Measurements from ENCODE around the gene OAS2.
"Not testable (repeated sequence)": the region's sequence is repeated elsewhere in the genome, so short reads cannot be mapped to it uniquely, and the experiment has no call there.

OAS2 gene

GRCh38 chr12:112947314-112947713, 31.0 kb upstream of the OAS2 start:
- peaks cover 6% of the 10 kb centered on the region; the same call in 1 of the 2 replicates for H3K9me3 ChIP-seq
- H3K36me3 ChIP-seq: peaks cover 47% of the 10 kb centered on the region
- no peak overlapping the region for H3K9ac ChIP-seq
- H3K4me1 ChIP-seq: no peaks in the 10 kb centered on the region
- no peak overlapping the region for H3K27ac ChIP-seq
- no peak for TF ChIP-seq Cebpa-rat (IDR thresholded peaks at IDR 0.05)
- no peak overlapping the region for H3K4me2 ChIP-seq
- H4K20me1 ChIP-seq: no peaks in the 10 kb centered on the region
- no peaks in the 10 kb centered on the region for H3K27me3 ChIP-seq
- no peak overlapping the region for H3K4me3 ChIP-seq

- H3K9ac ChIP-seq: no peak overlapping the region
- no peaks in the 10 kb centered on the region for H4K20me1 ChIP-seq
- no peaks in the 10 kb centered on the region for H3K27me3 ChIP-seq
- no peaks in the 10 kb centered on the region for H3K4me1 ChIP-seq
- TF ChIP-seq Cebpa-rat (IDR thresholded peaks at IDR 0.05): no peak
- no peak overlapping the region for H3K4me2 ChIP-seq
- H3K9me3 ChIP-seq: peaks cover 6% of the 10 kb centered on the region; the same call in 1 of the 2 replicates
- peaks cover 47% of the 10 kb centered on the region for H3K36me3 ChIP-seq
- no peak overlapping the region for H3K27ac ChIP-seq
- H3K4me3 ChIP-seq: no peak overlapping the region
Measured at GRCh38 chr12:112947761-112948160, 30.6 kb upstream of the OAS2 start.

GRCh38 chr12:112948806-112949205, 29.5 kb upstream of the OAS2 start:
- Histone ChIP-seq H3K4me1 (no peaks in the 10 kb centered on the region), H3K27me3 (no peaks in the 10 kb centered on the region), H3K9ac (no peak overlapping the region), H3K4me3 (no peak overlapping the region), H3K9me3 (peaks cover 6% of the 10 kb centered on the region; the same call in 1 of the 2 replicates), H3K4me2 (no peak overlapping the region), H3K36me3 (peaks cover 46% of the 10 kb centered on the region), H4K20me1 (no peaks in the 10 kb centered on the region), H3K27ac (no peak overlapping the region)
- TF ChIP-seq Cebpa-rat (IDR thresholded peaks at IDR 0.05): no peak

- no peaks in the 10 kb centered on the region for H4K20me1 ChIP-seq
- H3K27ac ChIP-seq: no peak overlapping the region
- H3K27me3 ChIP-seq: no peaks in the 10 kb centered on the region
- TF ChIP-seq Cebpa-rat (IDR thresholded peaks at IDR 0.05): no peak
- H3K36me3 ChIP-seq: peaks cover 30% of the 10 kb centered on the region
- H3K9me3 ChIP-seq: peaks cover 6% of the 10 kb centered on the region; the same call in 1 of the 2 replicates
- no peak overlapping the region for H3K9ac ChIP-seq
- no peak overlapping the region for H3K4me2 ChIP-seq
- no peaks in the 10 kb centered on the region for H3K4me1 ChIP-seq
- H3K4me3 ChIP-seq: no peak overlapping the region
Measured at GRCh38 chr12:112950701-112951100, 27.6 kb upstream of the OAS2 start.

- H3K27me3 ChIP-seq, H4K20me1 ChIP-seq, H3K4me3 ChIP-seq, H3K27ac ChIP-seq, H3K4me1 ChIP-seq, H3K9ac ChIP-seq, H3K4me2 ChIP-seq, H3K9me3 ChIP-seq: not testable (repeated sequence)
- H3K36me3 ChIP-seq: peaks cover 24% of the 10 kb centered on the region
Measured at GRCh38 chr12:112957125-112957524, 21.2 kb upstream of the OAS2 start.

GRCh38 chr12:112961074-112961473, 17.2 kb upstream of the OAS2 start:
- Histone ChIP-seq H3K4me3 (no peak overlapping the region), H3K27ac (no peak overlapping the region), H3K36me3 (peaks cover 63% of the 10 kb centered on the region), H3K4me2 (no peak overlapping the region), H3K4me1 (no peaks in the 10 kb centered on the region), H4K20me1 (no peaks in the 10 kb centered on the region), H3K9me3 (no peaks in the 10 kb centered on the region; the same call in 1 of the 2 replicates), H3K27me3 (no peaks in the 10 kb centered on the region), H3K9ac (no peak overlapping the region)
- no peak for TF ChIP-seq Cebpa-rat (IDR thresholded peaks at IDR 0.05)

GRCh38 chr12:112961536-112961935, 16.8 kb upstream of the OAS2 start:
- TF ChIP-seq Cebpa-rat (IDR thresholded peaks at IDR 0.05): no peak
- H3K36me3 ChIP-seq: peaks cover 66% of the 10 kb centered on the region

GRCh38 chr12:112962561-112962960, 15.8 kb upstream of the OAS2 start:
- Histone ChIP-seq H3K27me3 (no peaks in the 10 kb centered on the region), H3K36me3 (peaks cover 73% of the 10 kb centered on the region), H3K27ac (no peak overlapping the region), H3K4me3 (no peak overlapping the region), H3K9me3 (no peaks in the 10 kb centered on the region; the same call in 1 of the 2 replicates), H4K20me1 (no peaks in the 10 kb centered on the region), H3K4me1 (no peaks in the 10 kb centered on the region), H3K4me2 (no peak overlapping the region), H3K9ac (no peak overlapping the region)
- no peak for TF ChIP-seq Cebpa-rat (IDR thresholded peaks at IDR 0.05)

More at GRCh38 chr12:112961536-112961935, 16.8 kb upstream of the OAS2 start:
- Histone ChIP-seq H3K4me1 (no peaks in the 10 kb centered on the region), H3K4me3 (no peak overlapping the region), H3K4me2 (no peak overlapping the region), H3K9me3 (no peaks in the 10 kb centered on the region; the same call in 1 of the 2 replicates), H3K27ac (no peak overlapping the region), H3K9ac (no peak overlapping the region), H3K27me3 (no peaks in the 10 kb centered on the region), H4K20me1 (no peaks in the 10 kb centered on the region)

GRCh38 chr12:112963227-112963861, 15.0 kb upstream of the OAS2 start:
- H3K4me2 ChIP-seq: no peak overlapping the region

GRCh38 chr12:112964067-112964670, 14.2 kb upstream of the OAS2 start:
- H3K36me3 ChIP-seq: peaks cover 77% of the 10 kb centered on the region
- no peak for TF ChIP-seq Cebpa-rat (IDR thresholded peaks at IDR 0.05)
- H3K4me1 ChIP-seq: no peaks in the 10 kb centered on the region
- H3K9ac ChIP-seq: no peak overlapping the region
- H4K20me1 ChIP-seq: no peaks in the 10 kb centered on the region
- no peak overlapping the region for H3K27ac ChIP-seq
- H3K4me3 ChIP-seq: no peak overlapping the region
- no peaks in the 10 kb centered on the region; the same call in 1 of the 2 replicates for H3K9me3 ChIP-seq
- H3K27me3 ChIP-seq: no peaks in the 10 kb centered on the region
- no peak overlapping the region for H3K4me2 ChIP-seq

More at GRCh38 chr12:112963227-112963861, 15.0 kb upstream of the OAS2 start:
- no peaks in the 10 kb centered on the region for H3K27me3 ChIP-seq
- H3K4me1 ChIP-seq: no peaks in the 10 kb centered on the region
- H3K9ac ChIP-seq: no peak overlapping the region
- H3K27ac ChIP-seq: no peak overlapping the region
- no peaks in the 10 kb centered on the region; the same call in 1 of the 2 replicates for H3K9me3 ChIP-seq
- no peak overlapping the region for H3K4me3 ChIP-seq
- H4K20me1 ChIP-seq: no peaks in the 10 kb centered on the region
- no peak for TF ChIP-seq Cebpa-rat (IDR thresholded peaks at IDR 0.05)
- peaks cover 81% of the 10 kb centered on the region for H3K36me3 ChIP-seq
